Measurements from ENCODE around the gene TNP1.

The TNP1 gene

GRCh38 chr2:216819055-216819454 is 40.8 kb downstream of the TNP1 start:
- no peak for DNase-seq (ENCODE audit: extremely low read depth, insufficient read length)
- Histone ChIP-seq H3K4me3 (replicated peaks; ENCODE audit: low read depth, low read length) (no peak overlapping the region), H3K36me3 (ENCODE audit: control insufficient read depth, insufficient read depth, low read length) (no peaks in the 10 kb centered on the region), H3K27me3 (replicated peaks; ENCODE audit: control insufficient read depth, insufficient read depth, low read length) (no peaks in the 10 kb centered on the region; the same call in 1 of the 2 replicates)
- TF ChIP-seq CTCF (IDR thresholded peaks at IDR 0.05; ENCODE audit: insufficient read depth, low read length, poor library complexity, severe bottlenecking) = no peak

GRCh38 chr2:216810399-216811160 is 49.3 kb downstream of the TNP1 start:
- Histone ChIP-seq H3K4me3 (replicated peaks; ENCODE audit: low read depth, low read length) (no peak overlapping the region), H3K27me3 (replicated peaks; ENCODE audit: control insufficient read depth, insufficient read depth, low read length) (no peaks in the 10 kb centered on the region), H3K36me3 (ENCODE audit: control insufficient read depth, insufficient read depth, low read length) (no peaks in the 10 kb centered on the region)
- no peak for TF ChIP-seq CTCF (IDR thresholded peaks at IDR 0.05; ENCODE audit: insufficient read depth, low read length, poor library complexity, severe bottlenecking)
- no peak for DNase-seq (ENCODE audit: extremely low read depth, insufficient read length)

Measured in GM06990 (cell line).